ENCODE measurements around the gene OPN4.

Gene OPN4

GRCh38 chr10:86689146-86689545 is 34.8 kb downstream of the OPN4 start:
- TF ChIP-seq TCF12 (IDR thresholded peaks at IDR 0.05; ENCODE audit: low read depth) (no peak), CEBPB (IDR thresholded peaks at IDR 0.05) (no peak), USF1 (IDR thresholded peaks at IDR 0.05) (no peak), REST (IDR thresholded peaks at IDR 0.05; ENCODE audit: low read depth) (no peak)

GRCh38 chr10:86690231-86690630 is 35.9 kb downstream of the OPN4 start:
- no peak for TF ChIP-seq NFIC (IDR thresholded peaks at IDR 0.05)
- TF ChIP-seq TCF12 (IDR thresholded peaks at IDR 0.05; ENCODE audit: low read depth), result no peak
- no peak for TF ChIP-seq RAD21 (IDR thresholded peaks at IDR 0.05; ENCODE audit: low read depth)
- TF ChIP-seq CREB1 (IDR thresholded peaks at IDR 0.05; ENCODE audit: low read depth), result no peak
- TF ChIP-seq EGR1 (IDR thresholded peaks at IDR 0.05), result no peak
- no peak for TF ChIP-seq USF1 (IDR thresholded peaks at IDR 0.05)
- no peak for TF ChIP-seq EP300 (IDR thresholded peaks at IDR 0.05; ENCODE audit: borderline replicate concordance)
- TF ChIP-seq ZBTB7A (IDR thresholded peaks at IDR 0.05; ENCODE audit: low read depth), result no peak
- TF ChIP-seq REST (IDR thresholded peaks at IDR 0.05; ENCODE audit: low read depth), result no peak
- no peak for TF ChIP-seq CEBPB (IDR thresholded peaks at IDR 0.05)
- no peak for TF ChIP-seq TAF1 (IDR thresholded peaks at IDR 0.05; ENCODE audit: low read depth)
- TF ChIP-seq, protein P1, sequence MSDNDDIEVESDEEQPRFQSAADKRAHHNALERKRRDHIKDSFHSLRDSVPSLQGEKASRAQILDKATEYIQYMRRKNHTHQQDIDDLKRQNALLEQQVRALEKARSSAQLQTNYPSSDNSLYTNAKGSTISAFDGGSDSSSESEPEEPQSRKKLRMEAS (IDR thresholded peaks at IDR 0.05), result no peak
- no peak for TF ChIP-seq FOXM1 (IDR thresholded peaks at IDR 0.05; ENCODE audit: borderline replicate concordance, low read depth)
- TF ChIP-seq TEAD4 (IDR thresholded peaks at IDR 0.05), result no peak

DNA sequence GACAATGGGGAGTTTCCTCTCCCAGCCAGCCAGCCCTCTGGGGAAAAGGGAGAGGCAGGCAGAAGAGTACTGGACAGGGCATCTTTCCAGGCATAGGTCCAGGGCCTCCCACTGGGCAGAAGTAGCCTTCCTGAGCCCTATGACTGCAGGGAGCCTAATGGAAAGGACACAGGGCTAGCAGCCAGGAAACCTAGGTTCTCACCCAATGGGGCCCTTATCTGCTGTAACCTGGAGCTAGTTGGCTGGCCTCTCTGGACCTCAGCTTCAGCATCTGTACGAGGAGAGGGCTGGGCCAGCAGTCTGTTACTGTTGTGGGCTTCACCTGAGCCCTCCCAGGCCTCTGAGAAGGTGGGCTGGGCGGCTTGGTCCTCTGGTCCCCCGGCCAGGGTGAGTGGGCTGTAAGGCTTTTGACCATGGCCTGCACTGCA is 36.3 kb downstream of the OPN4 start:
- TF ChIP-seq NFIC (IDR thresholded peaks at IDR 0.05), result peak; percentile 62
- TF ChIP-seq USF1 (IDR thresholded peaks at IDR 0.05), result no peak

DNA sequence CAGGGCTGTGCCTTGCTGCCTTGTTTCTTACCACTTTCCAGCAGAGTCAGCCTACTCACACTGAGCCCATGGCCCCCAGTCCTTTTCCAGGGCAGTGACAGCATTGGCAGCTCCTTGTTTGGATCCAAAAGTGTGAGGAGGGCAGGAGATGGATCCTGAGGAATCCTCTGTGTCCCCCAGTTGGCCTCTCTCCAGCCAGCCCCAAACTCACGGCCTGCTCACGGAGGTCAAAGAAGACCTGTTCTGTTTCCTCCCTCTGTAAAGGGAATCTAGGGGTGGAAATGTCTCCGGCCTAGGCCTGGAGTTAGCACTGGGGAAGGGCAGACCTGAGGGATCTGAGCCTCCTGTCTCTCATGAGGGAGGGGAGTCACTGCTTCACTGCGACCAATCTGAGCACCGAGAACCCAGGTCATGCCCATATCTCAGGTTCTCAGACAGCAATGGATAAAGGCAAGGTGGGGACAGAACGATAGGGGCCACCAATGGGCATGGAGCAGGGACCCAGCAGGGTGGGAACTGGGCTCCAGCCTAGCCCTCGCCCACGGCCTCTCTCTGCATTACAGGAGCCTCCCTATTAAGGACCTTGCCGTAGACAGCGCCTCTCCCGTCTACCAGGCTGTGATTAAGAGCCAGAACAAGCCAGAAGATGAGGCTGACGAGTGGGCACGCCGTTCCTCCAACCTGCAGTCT is 37.1 kb downstream of the OPN4 start:
- TF ChIP-seq FOXM1 (IDR thresholded peaks at IDR 0.05; ENCODE audit: borderline replicate concordance, low read depth) (no peak), TCF12 (IDR thresholded peaks at IDR 0.05; ENCODE audit: low read depth) (no peak), EP300 (IDR thresholded peaks at IDR 0.05; ENCODE audit: borderline replicate concordance) (no peak), CEBPB (IDR thresholded peaks at IDR 0.05) (no peak)

DNA sequence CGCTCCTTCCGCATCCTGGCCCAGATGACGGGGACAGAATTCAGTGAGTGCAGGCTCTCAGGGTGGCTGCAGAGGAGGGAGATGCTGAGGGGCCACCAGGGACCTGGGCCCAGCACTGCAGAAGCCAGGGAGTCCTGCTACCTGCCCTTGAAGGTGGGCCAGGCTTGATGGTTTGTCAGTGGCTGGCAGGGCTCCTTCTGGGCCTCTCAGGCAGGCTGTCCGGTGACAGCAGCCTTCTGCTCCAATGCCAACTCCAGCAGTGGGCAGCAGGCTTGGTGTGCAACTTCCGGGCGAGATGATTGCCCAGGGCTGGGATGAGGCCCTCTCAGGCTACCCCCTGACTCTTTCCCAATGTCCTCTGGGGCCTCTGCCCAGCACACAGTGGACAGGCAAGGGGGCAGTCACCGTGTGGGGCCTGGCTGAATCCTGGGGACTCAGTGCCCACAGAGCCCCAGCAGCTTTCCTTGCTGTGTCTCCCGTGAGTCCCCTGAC is 37.7 kb downstream of the OPN4 start:
- TF ChIP-seq EP300 (IDR thresholded peaks at IDR 0.05; ENCODE audit: borderline replicate concordance) (no peak), EGR1 (IDR thresholded peaks at IDR 0.05) (no peak), CEBPB (IDR thresholded peaks at IDR 0.05) (no peak), TAF1 (IDR thresholded peaks at IDR 0.05; ENCODE audit: low read depth) (no peak), CREB1 (IDR thresholded peaks at IDR 0.05; ENCODE audit: low read depth) (no peak), RAD21 (IDR thresholded peaks at IDR 0.05; ENCODE audit: low read depth) (no peak), ZBTB7A (IDR thresholded peaks at IDR 0.05; ENCODE audit: low read depth) (no peak), REST (IDR thresholded peaks at IDR 0.05; ENCODE audit: low read depth) (no peak), FOXM1 (IDR thresholded peaks at IDR 0.05; ENCODE audit: borderline replicate concordance, low read depth) (no peak), TEAD4 (IDR thresholded peaks at IDR 0.05) (no peak), NFIC (IDR thresholded peaks at IDR 0.05) (no peak), YY1 (IDR thresholded peaks at IDR 0.05; ENCODE audit: low read depth) (no peak), USF1 (IDR thresholded peaks at IDR 0.05) (no peak), TCF12 (IDR thresholded peaks at IDR 0.05; ENCODE audit: low read depth) (no peak)
- TF ChIP-seq, protein P1 (IDR thresholded peaks at IDR 0.05), result no peak
